BE2C (cell line): ENCODE data around the gene PAH.

ENCODE experiments used
- DNase-seq: peaks from one replicate; pipeline ENCODE4 v3.0.0-alpha.2; 2020
- H3K27me3 ChIP-seq: fragments of 250-450 bp; sonication (Bioruptor Pico); 2 replicates; pipeline ENCODE4 v1.5.1; 2020; ENCODE audit warnings: mild to moderate bottlenecking
- H3K36me3 ChIP-seq: fragments of 250-450 bp; sonication (Bioruptor Pico); 2 replicates; pipeline ENCODE4 v1.5.1; 2020; ENCODE audit warnings: mild to moderate bottlenecking
- H3K4me1 ChIP-seq: fragments of 250-450 bp; sonication (Bioruptor Pico); 2 replicates; pipeline ENCODE4 v1.5.1; 2020
- H3K4me3 ChIP-seq: 2 replicates; pipeline ENCODE4 v1.5.1; 2011; ENCODE audit warnings: low read depth, low read length
- H3K9me3 ChIP-seq: fragments of 250-450 bp; sonication (Bioruptor Pico); 2 replicates; pipeline ENCODE4 v1.5.1; 2020
- TF ChIP-seq, protein P1 (sequence below): IDR thresholded peaks from 2 replicates; pipeline ENCODE4 v1.5.1; 2012; ENCODE audit warnings: mild to moderate bottlenecking, low read depth, low read length

The PAH gene

GRCh38 chr12:102910137-102910536 lies 6.9 kb downstream of the PAH start:
- TF ChIP-seq, protein P1, sequence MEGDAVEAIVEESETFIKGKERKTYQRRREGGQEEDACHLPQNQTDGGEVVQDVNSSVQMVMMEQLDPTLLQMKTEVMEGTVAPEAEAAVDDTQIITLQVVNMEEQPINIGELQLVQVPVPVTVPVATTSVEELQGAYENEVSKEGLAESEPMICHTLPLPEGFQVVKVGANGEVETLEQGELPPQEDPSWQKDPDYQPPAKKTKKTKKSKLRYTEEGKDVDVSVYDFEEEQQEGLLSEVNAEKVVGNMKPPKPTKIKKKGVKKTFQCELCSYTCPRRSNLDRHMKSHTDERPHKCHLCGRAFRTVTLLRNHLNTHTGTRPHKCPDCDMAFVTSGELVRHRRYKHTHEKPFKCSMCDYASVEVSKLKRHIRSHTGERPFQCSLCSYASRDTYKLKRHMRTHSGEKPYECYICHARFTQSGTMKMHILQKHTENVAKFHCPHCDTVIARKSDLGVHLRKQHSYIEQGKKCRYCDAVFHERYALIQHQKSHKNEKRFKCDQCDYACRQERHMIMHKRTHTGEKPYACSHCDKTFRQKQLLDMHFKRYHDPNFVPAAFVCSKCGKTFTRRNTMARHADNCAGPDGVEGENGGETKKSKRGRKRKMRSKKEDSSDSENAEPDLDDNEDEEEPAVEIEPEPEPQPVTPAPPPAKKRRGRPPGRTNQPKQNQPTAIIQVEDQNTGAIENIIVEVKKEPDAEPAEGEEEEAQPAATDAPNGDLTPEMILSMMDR: no peak
- Histone ChIP-seq H3K9me3 (no peaks in the 10 kb centered on the region), H3K27me3 (peaks cover 5% of the 10 kb centered on the region), H3K36me3 (no peaks in the 10 kb centered on the region), H3K4me3 (no peak overlapping the region), H3K4me1 (no peaks in the 10 kb centered on the region)
- no peak for DNase-seq

DNA sequence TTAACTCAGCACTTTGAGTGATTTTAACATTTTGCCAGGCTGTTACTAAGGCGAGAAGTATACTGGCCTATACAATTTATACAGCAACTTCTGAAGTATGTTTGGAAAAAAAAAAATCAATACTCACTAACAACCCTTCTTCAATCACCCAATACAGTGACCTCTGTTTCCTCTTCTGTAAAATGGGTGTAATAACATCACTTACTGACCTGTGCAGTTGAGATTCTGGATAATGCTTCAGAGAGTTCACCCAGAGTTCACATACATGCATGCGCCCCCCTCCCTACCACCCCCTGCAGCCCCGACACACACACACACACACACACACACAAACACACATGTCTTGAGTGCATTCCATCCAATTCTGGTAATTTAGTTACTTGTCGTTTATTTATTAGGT lies 9.1 kb downstream of the PAH start:
- no peak overlapping the region for H3K4me3 ChIP-seq
- no peaks in the 10 kb centered on the region for H3K36me3 ChIP-seq
- H3K27me3 ChIP-seq: peaks cover 5% of the 10 kb centered on the region
- TF ChIP-seq, protein P1: no peak
- H3K9me3 ChIP-seq: no peaks in the 10 kb centered on the region
- DNase-seq: no peak
- H3K4me1 ChIP-seq: no peaks in the 10 kb centered on the region

GRCh38 chr12:102905229-102905628 lies 11.8 kb downstream of the PAH start:
- TF ChIP-seq, protein P1: no peak
- Histone ChIP-seq H3K9me3 (no peaks in the 10 kb centered on the region), H3K36me3 (no peaks in the 10 kb centered on the region), H3K4me1 (no peaks in the 10 kb centered on the region), H3K4me3 (no peak overlapping the region), H3K27me3 (peaks cover 13% of the 10 kb centered on the region)
- no peak for DNase-seq

DNA sequence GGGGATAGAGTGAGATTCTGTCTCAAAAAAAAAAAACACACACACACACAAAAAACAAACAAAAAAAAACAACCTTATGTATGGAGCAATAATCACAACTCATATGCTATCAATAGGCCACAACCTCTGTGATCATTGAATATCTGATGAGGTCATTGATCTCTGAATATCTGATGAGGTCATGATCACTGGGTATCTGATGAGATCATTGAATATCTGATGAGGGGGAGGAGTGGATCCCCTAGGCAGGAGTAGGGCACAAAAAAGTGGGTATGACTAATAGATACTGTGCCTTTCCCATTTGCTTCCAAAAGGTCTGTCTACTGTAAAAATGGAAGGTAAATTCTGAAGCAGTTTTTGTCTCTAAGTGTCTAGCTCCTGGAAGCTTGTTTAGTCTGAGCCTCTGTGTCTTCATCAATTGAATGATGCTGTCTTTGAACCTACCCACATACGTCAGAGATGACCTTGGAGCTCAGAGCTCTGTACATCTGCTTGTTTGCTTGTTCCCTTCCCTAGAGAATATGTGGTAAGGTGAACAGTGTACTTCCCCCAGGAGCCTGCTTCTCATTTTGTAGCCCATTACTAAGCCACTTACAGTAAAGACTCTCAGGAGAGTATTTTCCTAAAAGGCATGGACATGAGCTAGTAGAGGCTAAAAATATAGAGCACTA lies 13.6 kb downstream of the PAH start:
- TF ChIP-seq, protein P1: no peak
- DNase-seq: no peak
- H3K36me3 ChIP-seq: no peaks in the 10 kb centered on the region
- no peaks in the 10 kb centered on the region for H3K9me3 ChIP-seq
- H3K4me1 ChIP-seq: no peaks in the 10 kb centered on the region
- H3K4me3 ChIP-seq: no peak overlapping the region
- H3K27me3 ChIP-seq: peaks cover 16% of the 10 kb centered on the region

DNA sequence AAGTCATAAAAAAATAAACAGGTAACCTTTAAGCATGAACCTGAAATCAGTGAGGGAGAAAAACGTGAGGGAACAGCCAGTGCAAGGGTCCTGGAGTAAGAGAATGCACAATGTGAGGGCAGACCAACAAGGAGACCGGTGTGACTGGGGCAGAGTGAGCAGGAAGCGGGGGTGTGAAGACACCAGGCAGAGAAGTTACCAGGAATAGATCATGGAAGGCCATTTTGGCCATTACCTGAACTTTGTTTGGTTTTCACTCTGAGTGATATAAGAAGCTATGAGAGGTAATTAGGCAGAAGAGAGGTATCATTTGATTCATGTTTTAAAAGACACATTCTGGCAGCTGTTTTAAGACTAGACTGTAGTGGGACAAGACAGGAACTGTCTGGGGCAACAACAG lies 15.0 kb downstream of the PAH start:
- Histone ChIP-seq H3K36me3 (no peaks in the 10 kb centered on the region), H3K4me1 (no peaks in the 10 kb centered on the region)
- no peak for DNase-seq

GRCh38 chr12:102900389-102900788 lies 16.7 kb downstream of the PAH start:
- H3K27me3 ChIP-seq: peaks cover 16% of the 10 kb centered on the region
- TF ChIP-seq, protein P1: no peak
- H3K4me1 ChIP-seq: no peaks in the 10 kb centered on the region
- H3K4me3 ChIP-seq: no peak overlapping the region
- no peaks in the 10 kb centered on the region for H3K36me3 ChIP-seq
- no peaks in the 10 kb centered on the region for H3K9me3 ChIP-seq
- no peak for DNase-seq

More for the DNA sequence above, 15.0 kb downstream of the PAH start:
- Histone ChIP-seq H3K27me3 (peaks cover 21% of the 10 kb centered on the region), H3K9me3 (no peaks in the 10 kb centered on the region), H3K4me3 (no peak overlapping the region)
- TF ChIP-seq, protein P1: no peak
